Kidney (tissue), 14 donors: ENCODE data around the gene ABCA7. TPM values are rescaled to one million over a fixed set of nuclear protein-coding genes. Genes with fewer than 3 reads are reported as not detected.

Experiments
- DNase-seq, 5 donors: peaks; one replicate each; pipeline ENCODE4 v3.0.0-alpha.2; 2013 to 2020
- FAIRE-seq: peaks from 2 replicates; lab custom pipeline; 2012; peaks lifted over from hg19 to GRCh38; lab: Jason Lieb, UNC
- H3K27ac ChIP-seq, 2 donors: one replicate each; pipeline ENCODE4 v1.7.0; 2013; ENCODE audit warnings: low read depth in 2 of 2, low read length in 2 of 2, inconsistent platforms in 1 of 2
- H3K27me3 ChIP-seq: one replicate; pipeline ENCODE4 v1.7.1; 2013; ENCODE audit warnings: low read length, inconsistent platforms; ENCODE audit not compliant: control insufficient read depth, insufficient read depth
- H3K36me3 ChIP-seq, 3 donors: one replicate each; pipeline versions ENCODE4 v1.7.0 to v1.7.1; 2013; ENCODE audit warnings: low read length in 3 of 3, control low read depth in 1 of 3, inconsistent platforms in 1 of 3; ENCODE audit not compliant: insufficient read depth in 3 of 3, control insufficient read depth in 2 of 3
- H3K4me1 ChIP-seq, 3 donors: one replicate each; pipeline versions ENCODE4 v1.7.0 to v1.7.1; 2013; ENCODE audit warnings: low read length in 3 of 3, inconsistent platforms in 1 of 3, low read depth in 1 of 3; ENCODE audit not compliant: control insufficient read depth in 2 of 3, insufficient read depth in 2 of 3
- H3K4me3 ChIP-seq, 3 donors: one replicate each; pipeline versions ENCODE4 v1.7.0 to v1.8.1; 2013; ENCODE audit warnings: low read length in 3 of 3, control low read depth in 1 of 3, inconsistent platforms in 1 of 3
- H3K9ac ChIP-seq, 3 donors: one replicate each; pipeline versions ENCODE4 v1.7.0 to v1.7.1; 2013; ENCODE audit warnings: low read length in 3 of 3, control low read depth in 1 of 3, inconsistent platforms in 1 of 3
- H3K9me3 ChIP-seq, 3 donors: one replicate each; pipeline versions ENCODE4 v1.7.0 to v1.7.1; 2013; ENCODE audit warnings: low read length in 3 of 3, control low read depth in 1 of 3, inconsistent platforms in 1 of 3; ENCODE audit not compliant: control insufficient read depth in 2 of 3, insufficient read depth in 1 of 3
- intact Hi-C: fragments of 100-400 bp; cut with DNase I; formaldehyde crosslinking; loops from one replicate; pipeline ENCODE4 v1.11.1; 2022
- polyA plus RNA-seq: library from polyadenylated mRNA; stranded (reverse); fragments of 350-450 nt; fragmentation: Illumina TruSeq; extraction: RNeasy Lipid Tissue Mini Kit (QIAGEN cat#74804); gene quantifications from one replicate; pipeline ENCODE4 v1.2.3, GENCODE V29; 2014; ENCODE audit warnings: low read depth, low replicate concordance; ENCODE audit not compliant: insufficient read depth
- total RNA-seq: library from RNA; stranded (reverse); fragmentation: NEBNext Ultra II Directional; extraction: Animal tissue kit (Norgen Biotek cat#: 25700); gene quantifications from one replicate; pipeline ENCODE4 v1.2.1, GENCODE V29; 2021
- TF ChIP-seq, protein P1 (sequence below): IDR thresholded peaks from 3 replicates; pipeline ENCODE4 v1.5.1; 2012; ENCODE audit warnings: mild to moderate bottlenecking, moderate library complexity, borderline replicate concordance; ENCODE audit not compliant: insufficient read depth; ENCODE audit errors: extremely low read depth
- donor health status: control.
- donor health status: control.
- donor health status: control.
- donor health status: control.
- donor health status: control.
- donor health status: DM: yes; HTN: yes; CAD: no.
- donor health status: Normal renal cell carcinoma (clear cell type).

ABCA7 gene
- total and polyA plus RNA-seq, 2 donors from 2014 or later, result 11.7 to 20.4 TPM

DNA sequence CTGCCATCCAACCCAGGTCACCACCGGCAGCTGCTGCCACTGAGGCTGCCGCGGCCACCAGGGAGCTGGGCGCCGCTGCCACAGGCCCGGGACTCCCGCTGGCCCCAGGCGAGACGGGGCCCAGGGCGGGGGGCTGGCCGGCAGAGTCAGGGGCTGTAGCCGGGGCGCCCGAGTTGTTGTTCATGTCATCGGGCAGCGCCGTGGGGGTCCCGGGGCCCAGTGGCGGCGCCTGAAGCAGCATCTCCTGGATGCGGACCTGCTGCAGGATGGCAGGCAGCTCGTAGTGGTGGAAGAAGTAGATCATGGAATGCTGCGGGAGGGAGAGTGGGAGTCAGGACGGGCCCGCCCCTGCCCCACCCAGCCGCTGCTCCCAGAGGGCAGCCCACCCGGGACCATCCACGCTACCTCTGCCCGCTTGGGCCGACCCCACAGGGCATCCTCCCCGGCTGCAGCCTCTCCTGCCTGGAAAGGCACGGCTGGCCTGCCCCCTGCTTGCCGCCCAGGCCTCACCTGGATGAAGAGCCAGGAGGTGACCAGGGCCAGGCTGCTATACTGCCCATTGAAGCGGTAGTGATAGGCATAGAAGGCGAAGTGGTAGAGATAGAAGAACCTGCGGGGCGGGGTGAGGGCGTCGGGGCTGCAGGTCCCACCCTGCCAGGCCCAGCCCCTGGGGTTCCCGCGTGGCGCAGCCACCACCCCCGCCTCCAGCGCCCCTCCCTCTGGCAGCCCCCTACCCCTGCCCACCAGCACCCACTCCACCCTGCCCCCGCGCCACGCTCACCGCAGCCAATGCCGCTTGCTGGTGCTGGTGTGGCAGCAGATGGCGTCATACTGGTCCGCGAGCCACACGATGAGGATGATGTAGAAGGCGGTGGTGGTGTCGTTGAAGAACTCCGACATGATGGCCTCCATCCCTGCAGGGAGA is 29.1 kb upstream of the ABCA7 start:
- FAIRE-seq, result no peak
- no peak overlapping the region for H3K27ac ChIP-seq
- no peak overlapping the region for H3K9ac ChIP-seq
- intact Hi-C loops, result no loop called here
- no peaks in the 10 kb centered on the region for H3K27me3 ChIP-seq
- no peaks in the 10 kb centered on the region for H3K9me3 ChIP-seq
- TF ChIP-seq, protein P1, sequence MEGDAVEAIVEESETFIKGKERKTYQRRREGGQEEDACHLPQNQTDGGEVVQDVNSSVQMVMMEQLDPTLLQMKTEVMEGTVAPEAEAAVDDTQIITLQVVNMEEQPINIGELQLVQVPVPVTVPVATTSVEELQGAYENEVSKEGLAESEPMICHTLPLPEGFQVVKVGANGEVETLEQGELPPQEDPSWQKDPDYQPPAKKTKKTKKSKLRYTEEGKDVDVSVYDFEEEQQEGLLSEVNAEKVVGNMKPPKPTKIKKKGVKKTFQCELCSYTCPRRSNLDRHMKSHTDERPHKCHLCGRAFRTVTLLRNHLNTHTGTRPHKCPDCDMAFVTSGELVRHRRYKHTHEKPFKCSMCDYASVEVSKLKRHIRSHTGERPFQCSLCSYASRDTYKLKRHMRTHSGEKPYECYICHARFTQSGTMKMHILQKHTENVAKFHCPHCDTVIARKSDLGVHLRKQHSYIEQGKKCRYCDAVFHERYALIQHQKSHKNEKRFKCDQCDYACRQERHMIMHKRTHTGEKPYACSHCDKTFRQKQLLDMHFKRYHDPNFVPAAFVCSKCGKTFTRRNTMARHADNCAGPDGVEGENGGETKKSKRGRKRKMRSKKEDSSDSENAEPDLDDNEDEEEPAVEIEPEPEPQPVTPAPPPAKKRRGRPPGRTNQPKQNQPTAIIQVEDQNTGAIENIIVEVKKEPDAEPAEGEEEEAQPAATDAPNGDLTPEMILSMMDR, result no peak
- peaks cover 0 to 10% (median 0%) of the 10 kb centered on the region in 3 donors for H3K36me3 ChIP-seq
- DNase-seq, result peak in 1 of 5 donors; percentile 74
- H3K4me1 ChIP-seq, result peaks cover 0 to 6% (median 0%) of the 10 kb centered on the region in 3 donors
- no peak overlapping the region for H3K4me3 ChIP-seq

DNA sequence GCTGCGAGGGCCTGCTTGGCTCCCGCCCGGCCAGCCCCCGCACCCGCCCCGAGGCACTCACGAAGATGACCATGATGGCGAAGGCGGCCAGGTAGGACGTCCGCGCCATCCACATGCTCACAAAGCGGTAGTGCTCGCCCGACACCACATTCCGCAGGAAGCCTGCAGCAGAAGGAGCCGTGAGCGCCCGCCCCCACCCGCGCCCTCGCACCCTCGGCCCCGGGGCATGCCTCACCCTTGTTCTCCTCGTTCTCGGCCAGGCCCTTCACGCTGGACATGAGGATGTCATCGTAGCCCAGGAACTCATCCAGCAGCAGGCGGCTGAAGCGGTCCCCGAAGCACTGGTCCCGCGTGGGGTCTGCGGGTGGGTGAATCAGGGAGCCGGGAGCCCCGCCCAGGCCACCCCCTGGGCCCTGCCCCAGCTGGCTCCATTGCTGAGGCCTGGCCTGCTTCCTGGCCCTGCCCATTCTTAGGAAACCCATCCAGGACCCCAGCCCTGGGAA is 28.0 kb upstream of the ABCA7 start:
- intact Hi-C loops, result no loop called here
- no peak for DNase-seq
- FAIRE-seq, result no peak
- TF ChIP-seq, protein P1, result no peak
- H3K4me1 ChIP-seq, result peaks cover 0 to 15% (median 0%) of the 10 kb centered on the region in 3 donors
- no peak overlapping the region for H3K4me3 ChIP-seq
- no peak overlapping the region for H3K27ac ChIP-seq
- H3K27me3 ChIP-seq, result no peaks in the 10 kb centered on the region
- peaks cover 0 to 10% (median 0%) of the 10 kb centered on the region in 3 donors for H3K36me3 ChIP-seq
- no peak overlapping the region for H3K9ac ChIP-seq
- H3K9me3 ChIP-seq, result no peaks in the 10 kb centered on the region

DNA sequence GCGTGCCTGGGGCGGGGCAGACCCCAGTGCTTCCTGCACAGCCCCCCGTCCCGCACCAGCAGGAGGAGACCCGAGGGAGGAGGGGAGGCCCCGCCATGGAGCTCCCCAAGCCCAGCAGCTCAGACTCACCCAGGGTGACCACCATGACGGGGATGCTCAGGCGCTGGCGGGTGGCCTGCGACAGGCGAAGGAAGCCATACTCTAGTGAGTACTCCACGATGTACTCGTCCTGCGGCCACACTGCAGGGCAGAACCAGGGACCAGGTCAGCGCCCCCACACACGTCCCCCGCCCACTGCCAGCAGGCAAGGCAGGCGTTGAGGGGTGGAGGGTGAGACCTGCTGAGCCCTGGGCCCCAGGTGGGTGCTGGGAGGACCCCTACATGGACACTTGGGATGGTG is 27.6 kb upstream of the ABCA7 start:
- Histone ChIP-seq H3K27me3 (no peaks in the 10 kb centered on the region), H3K4me1 (peaks cover 0 to 19% (median 0%) of the 10 kb centered on the region in 3 donors), H3K27ac (no peak overlapping the region), H3K9me3 (no peaks in the 10 kb centered on the region), H3K36me3 (peaks cover 0 to 10% (median 0%) of the 10 kb centered on the region in 3 donors), H3K9ac (no peak overlapping the region), H3K4me3 (no peak overlapping the region)
- FAIRE-seq, result no peak
- TF ChIP-seq, protein P1, result no peak
- intact Hi-C loops, result no loop called here
- peak in 1 of 5 donors; percentile 73 for DNase-seq
